ENCODE data around the gene SNX6. TPM values are rescaled to one million over a fixed set of nuclear protein-coding genes. Genes with fewer than 3 reads are reported as not detected.
"Not testable (repeated sequence)": the region's sequence is repeated elsewhere in the genome, so short reads cannot be mapped to it uniquely, and the experiment has no call there.

Gene SNX6
- total RNA-seq, 1 experiment from 2014 or later: 73.4 TPM

DNA sequence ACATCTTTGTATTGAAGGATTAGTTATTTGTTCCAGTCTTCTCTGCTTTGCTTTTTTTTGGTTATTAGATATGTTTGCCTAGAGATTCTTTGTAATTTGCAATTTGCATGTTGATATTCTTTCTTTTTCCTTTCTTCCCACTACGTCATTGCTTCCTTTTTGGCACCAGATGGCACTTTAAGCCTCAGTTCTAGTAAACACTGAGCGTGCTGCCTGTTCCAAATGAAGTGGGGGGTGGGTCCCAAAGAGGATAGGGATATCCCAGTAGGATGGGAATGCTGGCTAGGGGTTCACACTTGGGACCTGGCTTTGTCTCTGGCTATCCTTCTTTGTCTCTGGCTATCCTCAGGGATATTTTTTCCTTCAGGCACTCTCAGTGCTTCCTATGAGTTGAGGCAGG is 107.5 kb downstream of the SNX6 start:
- CTCF ChIA-PET: no interaction called here
- DNase-seq (ENCODE audit: low read depth, low spot score) (no peak), ATAC-seq (no peak)
- H3K4me3 ChIP-seq (replicated peaks in 1 of 2; ENCODE audit: low read depth in 1 of 2, low read length in 2 of 2): no peak overlapping the region
- BruUV-seq (replicated peaks): no TSS peak
- H3K27ac ChIP-seq (ENCODE audit: low read depth, low read length): no peak overlapping the region
- POLR2A ChIA-PET: no interaction called here
- no peak overlapping the region for H3K9ac ChIP-seq (ENCODE audit: low read length)
- intact Hi-C loops (cut with micrococcal nuclease): no loop called here
- H3K79me2 ChIP-seq (ENCODE audit: insufficient read depth, low read length): no peaks in the 10 kb centered on the region
- H3K36me3 ChIP-seq (ENCODE audit: control insufficient read depth in 1 of 2, insufficient read depth in 2 of 2, low read length in 2 of 2): peaks cover 31 to 44% of the 10 kb centered on the region in 2 experiments
- H3K27me3 ChIP-seq (ENCODE audit: insufficient read depth, low read length): no peaks in the 10 kb centered on the region
- no peak overlapping the region for H2AFZ ChIP-seq (ENCODE audit: low read depth, low read length, poor library complexity, severe bottlenecking)
- no peaks in the 10 kb centered on the region for H3K4me1 ChIP-seq (ENCODE audit: control insufficient read depth in 1 of 2, insufficient read depth in 2 of 2, low read length in 2 of 2)
- RAD21 ChIA-PET (ENCODE audit: low non-redundant PET in 1 of 2, low total read pairs in 2 of 2, uncharacterized antibody in 2 of 2, unreplicated experiment in 2 of 2): no interaction called here
- no peak for TF ChIP-seq POLR2AphosphoS5 (IDR thresholded peaks at IDR 0.05; ENCODE audit: low read depth, low read length)
- TF ChIP-seq, protein P1, sequence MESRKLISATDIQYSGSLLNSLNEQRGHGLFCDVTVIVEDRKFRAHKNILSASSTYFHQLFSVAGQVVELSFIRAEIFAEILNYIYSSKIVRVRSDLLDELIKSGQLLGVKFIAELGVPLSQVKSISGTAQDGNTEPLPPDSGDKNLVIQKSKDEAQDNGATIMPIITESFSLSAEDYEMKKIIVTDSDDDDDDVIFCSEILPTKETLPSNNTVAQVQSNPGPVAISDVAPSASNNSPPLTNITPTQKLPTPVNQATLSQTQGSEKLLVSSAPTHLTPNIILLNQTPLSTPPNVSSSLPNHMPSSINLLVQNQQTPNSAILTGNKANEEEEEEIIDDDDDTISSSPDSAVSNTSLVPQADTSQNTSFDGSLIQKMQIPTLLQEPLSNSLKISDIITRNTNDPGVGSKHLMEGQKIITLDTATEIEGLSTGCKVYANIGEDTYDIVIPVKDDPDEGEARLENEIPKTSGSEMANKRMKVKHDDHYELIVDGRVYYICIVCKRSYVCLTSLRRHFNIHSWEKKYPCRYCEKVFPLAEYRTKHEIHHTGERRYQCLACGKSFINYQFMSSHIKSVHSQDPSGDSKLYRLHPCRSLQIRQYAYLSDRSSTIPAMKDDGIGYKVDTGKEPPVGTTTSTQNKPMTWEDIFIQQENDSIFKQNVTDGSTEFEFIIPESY (IDR thresholded peaks at IDR 0.05; ENCODE audit: extremely low read depth, insufficient replicate concordance, low read length): no peak
- no peak for TF ChIP-seq EZH2 (IDR thresholded peaks at IDR 0.05)
- TF ChIP-seq ZFX (IDR thresholded peaks at IDR 0.05): no peak
- TF ChIP-seq, protein P2, sequence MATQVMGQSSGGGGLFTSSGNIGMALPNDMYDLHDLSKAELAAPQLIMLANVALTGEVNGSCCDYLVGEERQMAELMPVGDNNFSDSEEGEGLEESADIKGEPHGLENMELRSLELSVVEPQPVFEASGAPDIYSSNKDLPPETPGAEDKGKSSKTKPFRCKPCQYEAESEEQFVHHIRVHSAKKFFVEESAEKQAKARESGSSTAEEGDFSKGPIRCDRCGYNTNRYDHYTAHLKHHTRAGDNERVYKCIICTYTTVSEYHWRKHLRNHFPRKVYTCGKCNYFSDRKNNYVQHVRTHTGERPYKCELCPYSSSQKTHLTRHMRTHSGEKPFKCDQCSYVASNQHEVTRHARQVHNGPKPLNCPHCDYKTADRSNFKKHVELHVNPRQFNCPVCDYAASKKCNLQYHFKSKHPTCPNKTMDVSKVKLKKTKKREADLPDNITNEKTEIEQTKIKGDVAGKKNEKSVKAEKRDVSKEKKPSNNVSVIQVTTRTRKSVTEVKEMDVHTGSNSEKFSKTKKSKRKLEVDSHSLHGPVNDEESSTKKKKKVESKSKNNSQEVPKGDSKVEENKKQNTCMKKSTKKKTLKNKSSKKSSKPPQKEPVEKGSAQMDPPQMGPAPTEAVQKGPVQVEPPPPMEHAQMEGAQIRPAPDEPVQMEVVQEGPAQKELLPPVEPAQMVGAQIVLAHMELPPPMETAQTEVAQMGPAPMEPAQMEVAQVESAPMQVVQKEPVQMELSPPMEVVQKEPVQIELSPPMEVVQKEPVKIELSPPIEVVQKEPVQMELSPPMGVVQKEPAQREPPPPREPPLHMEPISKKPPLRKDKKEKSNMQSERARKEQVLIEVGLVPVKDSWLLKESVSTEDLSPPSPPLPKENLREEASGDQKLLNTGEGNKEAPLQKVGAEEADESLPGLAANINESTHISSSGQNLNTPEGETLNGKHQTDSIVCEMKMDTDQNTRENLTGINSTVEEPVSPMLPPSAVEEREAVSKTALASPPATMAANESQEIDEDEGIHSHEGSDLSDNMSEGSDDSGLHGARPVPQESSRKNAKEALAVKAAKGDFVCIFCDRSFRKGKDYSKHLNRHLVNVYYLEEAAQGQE (IDR thresholded peaks at IDR 0.05; ENCODE audit: low read depth): no peak
- TF ChIP-seq POLR2A (IDR thresholded peaks at IDR 0.05; ENCODE audit: borderline replicate concordance, extremely low read depth, insufficient read depth, insufficient read length): no peak
- no peak for TF ChIP-seq CBX3 (IDR thresholded peaks at IDR 0.05; ENCODE audit: low read depth)
- TF ChIP-seq RAD21 (IDR thresholded peaks at IDR 0.05; ENCODE audit: low read depth): no peak
- TF ChIP-seq EZH2phosphoT487 (IDR thresholded peaks at IDR 0.05; ENCODE audit: borderline replicate concordance): no peak
- H3K9me2 ChIP-seq (ENCODE audit: insufficient read depth): no peaks in the 10 kb centered on the region
- no peak overlapping the region for H3K4me2 ChIP-seq (ENCODE audit: low read length)
- no peaks in the 10 kb centered on the region for H3K9me3 ChIP-seq (ENCODE audit: control insufficient read depth in 1 of 2, insufficient read depth in 1 of 2, low read depth in 1 of 2, low read length in 2 of 2)
- H4K20me1 ChIP-seq (ENCODE audit: insufficient read depth): no peaks in the 10 kb centered on the region

DNA sequence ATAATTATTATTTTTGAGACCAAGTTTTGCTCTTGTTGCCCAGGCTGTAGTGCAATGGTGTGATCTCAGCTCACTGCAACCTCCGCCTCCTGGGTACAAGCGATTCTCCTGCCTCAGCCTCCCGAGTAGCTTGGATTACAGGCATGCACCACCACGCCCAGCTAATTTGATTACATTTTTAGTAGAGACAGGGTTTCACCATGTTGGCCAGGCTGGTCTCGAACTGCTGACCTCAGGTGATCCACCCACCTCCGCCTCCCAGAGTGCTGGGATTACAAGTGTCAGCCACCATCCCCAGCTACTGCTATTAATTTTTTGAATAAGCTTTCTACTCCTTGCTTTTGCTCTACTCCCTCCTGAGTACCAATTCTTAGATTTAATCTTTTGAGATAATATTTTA is 108.9 kb downstream of the SNX6 start:
- H3K36me3 ChIP-seq (ENCODE audit: control insufficient read depth in 1 of 2, insufficient read depth in 2 of 2, low read length in 2 of 2): peaks cover 28 to 41% of the 10 kb centered on the region in 2 experiments
- H3K27ac ChIP-seq (ENCODE audit: low read depth, low read length); RAD21 ChIA-PET (ENCODE audit: low non-redundant PET in 1 of 2, low total read pairs in 2 of 2, uncharacterized antibody in 2 of 2, unreplicated experiment in 2 of 2); H3K79me2 ChIP-seq (ENCODE audit: insufficient read depth, low read length); ATAC-seq; H3K4me2 ChIP-seq (ENCODE audit: low read length); POLR2A ChIA-PET; H2AFZ ChIP-seq (ENCODE audit: low read depth, low read length, poor library complexity, severe bottlenecking); H4K20me1 ChIP-seq (ENCODE audit: insufficient read depth); BruUV-seq (replicated peaks); H3K9me2 ChIP-seq (ENCODE audit: insufficient read depth); CTCF ChIA-PET; H3K27me3 ChIP-seq (ENCODE audit: insufficient read depth, low read length); H3K9me3 ChIP-seq (ENCODE audit: control insufficient read depth in 1 of 2, insufficient read depth in 1 of 2, low read depth in 1 of 2, low read length in 2 of 2); DNase-seq (ENCODE audit: low read depth, low spot score); H3K4me3 ChIP-seq (replicated peaks in 1 of 2; ENCODE audit: low read depth in 1 of 2, low read length in 2 of 2); H3K9ac ChIP-seq (ENCODE audit: low read length); H3K4me1 ChIP-seq (ENCODE audit: control insufficient read depth in 1 of 2, insufficient read depth in 2 of 2, low read length in 2 of 2); intact Hi-C loops (cut with micrococcal nuclease): not testable (repeated sequence)
